H1 (cell line): ENCODE measurements around the gene CHCHD6. TPM values are rescaled to one million over a fixed set of nuclear protein-coding genes. Genes with fewer than 3 reads are reported as not detected.

Experiments
- CTCF ChIA-PET: fragments of 300-600 bp; sonication (Branson Sonifier 250); formaldehyde crosslinking; loops from one replicate; lab custom pipeline; 2021; ENCODE audit not compliant: partially characterized antibody; lab: Charles Lee
- POLR2A ChIA-PET: fragments of 300-600 bp; sonication (Branson Sonifier 250); formaldehyde crosslinking; loops from one replicate; lab custom pipeline; 2021; ENCODE audit warnings: inconsistent platforms; ENCODE audit not compliant: partially characterized antibody; lab: Charles Lee
- DNase-seq, 2 experiments: peaks; one replicate each; pipeline versions ENCODE4 v3.0.0 to v3.0.0-alpha.2; 2010 to 2022; ENCODE audit warnings: low spot score in 2 of 2, low read depth in 1 of 2, mixed read lengths in 1 of 2
- FAIRE-seq: peaks from 2 replicates; lab custom pipeline; 2011; peaks lifted over from hg19 to GRCh38; lab: Jason Lieb, UNC
- H2AFZ ChIP-seq: 2 replicates; pipeline ENCODE4 v1.8.1; 2012; ENCODE audit warnings: low read length, inconsistent platforms
- H2AK5ac ChIP-seq: 2 replicates; pipeline ENCODE4 v1.6.1; 2013; ENCODE audit warnings: low read depth, low read length
- H2BK120ac ChIP-seq: replicated peaks from 2 replicates; pipeline ENCODE3; 2013; ENCODE audit warnings: low read depth, low read length, inconsistent platforms
- H2BK12ac ChIP-seq: 2 replicates; pipeline ENCODE4 v1.6.1; 2013; ENCODE audit warnings: low read depth, low read length
- H2BK15ac ChIP-seq: 2 replicates; pipeline ENCODE4 v1.6.1; 2013; ENCODE audit warnings: low read length
- H2BK20ac ChIP-seq: 2 replicates; pipeline ENCODE4 v1.6.1; 2013; ENCODE audit warnings: low read length
- H2BK5ac ChIP-seq: 2 replicates; pipeline ENCODE4 v1.6.1; 2013; ENCODE audit warnings: low read depth, low read length
- H3K14ac ChIP-seq: 2 replicates; pipeline ENCODE4 v1.6.1; 2013; ENCODE audit warnings: inconsistent platforms; ENCODE audit not compliant: insufficient read length
- H3K18ac ChIP-seq: 2 replicates; pipeline ENCODE4 v1.6.1; 2013; ENCODE audit warnings: low read length; ENCODE audit errors: extremely low read depth
- H3K23ac ChIP-seq: 2 replicates; pipeline ENCODE4 v1.6.1; 2013; ENCODE audit warnings: inconsistent platforms; ENCODE audit not compliant: insufficient read length
- H3K23me2 ChIP-seq: 2 replicates; pipeline ENCODE4 v1.6.1; 2013; ENCODE audit warnings: low read depth, low read length
- H3K27ac ChIP-seq: 2 replicates; pipeline ENCODE4 v1.6.1; 2011; ENCODE audit warnings: low read depth, low read length, inconsistent platforms
- H3K27me3 ChIP-seq, 4 experiments: replicated peaks in 1 of 4; 1 replicate in 1 of 4; 2 replicates in 3 of 4; pipeline versions ENCODE4 v1.6.1 to v1.8.1; 2011 to 2013; ENCODE audit warnings: low read length in 3 of 4, mild to moderate bottlenecking in 3 of 4, inconsistent platforms in 2 of 4, mixed read lengths in 2 of 4, moderate library complexity in 1 of 4; ENCODE audit not compliant: control insufficient read depth in 3 of 4, insufficient read depth in 3 of 4; ENCODE audit errors: extremely low read depth in 1 of 4
- H3K36me3 ChIP-seq, 4 experiments: 2 replicates each; pipeline versions ENCODE4 v1.6.1 to v1.8.1; 2011 to 2013; ENCODE audit warnings: mild to moderate bottlenecking in 4 of 4, low read length in 3 of 4, moderate library complexity in 2 of 4, control low read depth in 1 of 4, inconsistent platforms in 1 of 4; ENCODE audit not compliant: insufficient read depth in 4 of 4, control insufficient read depth in 2 of 4
- H3K4ac ChIP-seq: replicated peaks from 2 replicates; pipeline ENCODE3; 2013; ENCODE audit warnings: low read length, low read depth, mixed read lengths, inconsistent platforms; ENCODE audit not compliant: insufficient read length
- H3K4me1 ChIP-seq, 4 experiments: replicated peaks in 1 of 4; 1 replicate in 1 of 4; 2 replicates in 3 of 4; pipeline versions ENCODE4 v1.6.1 to v1.8.1; 2011 to 2013; ENCODE audit warnings: low read length in 3 of 4, inconsistent platforms in 2 of 4, mixed read lengths in 1 of 4; ENCODE audit not compliant: insufficient read depth in 4 of 4, control insufficient read depth in 3 of 4
- H3K4me2 ChIP-seq, 2 experiments: 2 replicates each; pipeline versions ENCODE4 v1.6.1 to v1.8.1; 2011 to 2013; ENCODE audit warnings: low read depth in 2 of 2, low read length in 2 of 2, control low read depth in 1 of 2, inconsistent platforms in 1 of 2, mild to moderate bottlenecking in 1 of 2; ENCODE audit not compliant: insufficient read depth in 1 of 2
- H3K4me3 ChIP-seq, 4 experiments: fragments of 200-600, 300-600 bp in 1 of 4; sonication (generic), shearing (Covaris generic), sonication (Bioruptor Twin) in 1 of 4; 2 replicates each; pipeline versions ENCODE4 v1.5.1 to v1.8.1; 2011 to 2016; ENCODE audit warnings: low read length in 4 of 4, low read depth in 3 of 4, control low read depth in 2 of 4, inconsistent platforms in 2 of 4, mild to moderate bottlenecking in 2 of 4, mixed read lengths in 1 of 4, moderate library complexity in 1 of 4; ENCODE audit not compliant: insufficient read depth in 2 of 4; ENCODE audit errors: extremely low read depth in 1 of 4
- H3K56ac ChIP-seq: replicated peaks from 2 replicates; pipeline ENCODE3; 2013; ENCODE audit warnings: low read depth, mild to moderate bottlenecking, mixed read lengths, low read length, inconsistent platforms; ENCODE audit not compliant: insufficient read length
- H3K79me1 ChIP-seq: 2 replicates; pipeline ENCODE4 v1.6.1; 2013; ENCODE audit warnings: low read depth, low read length, control low read depth
- H3K79me2 ChIP-seq, 2 experiments: 2 replicates each; pipeline versions ENCODE4 v1.6.1 to v1.8.1; 2012 to 2013; ENCODE audit warnings: low read length in 2 of 2, mild to moderate bottlenecking in 2 of 2, inconsistent platforms in 1 of 2; ENCODE audit not compliant: insufficient read depth in 2 of 2, control insufficient read depth in 1 of 2
- H3K9ac ChIP-seq, 4 experiments: replicated peaks in 1 of 4; 1 replicate in 1 of 4; 2 replicates in 3 of 4; pipeline versions ENCODE4 v1.6.1 to v1.8.1; 2011 to 2013; ENCODE audit warnings: low read depth in 3 of 4, low read length in 3 of 4, control low read depth in 2 of 4, mild to moderate bottlenecking in 2 of 4, moderate library complexity in 2 of 4, inconsistent platforms in 1 of 4; ENCODE audit errors: extremely low read depth in 1 of 4
- H3K9me3 ChIP-seq, 2 experiments: 2 replicates each; pipeline versions ENCODE4 v1.6.1 to v1.8.1; 2012 to 2013; ENCODE audit warnings: mild to moderate bottlenecking in 2 of 2, moderate library complexity in 2 of 2, control low read depth in 1 of 2, inconsistent platforms in 1 of 2, low read depth in 1 of 2, low read length in 1 of 2, mixed read lengths in 1 of 2; ENCODE audit not compliant: insufficient read depth in 2 of 2
- H4K20me1 ChIP-seq, 2 experiments: replicated peaks in 1 of 2; 2 replicates each; pipeline versions ENCODE3 to v1.8.1; 2011 to 2013; ENCODE audit warnings: inconsistent platforms in 2 of 2, low read length in 2 of 2, mild to moderate bottlenecking in 1 of 2; ENCODE audit not compliant: insufficient read depth in 2 of 2, control insufficient read depth in 1 of 2
- H4K5ac ChIP-seq: 2 replicates; pipeline ENCODE4 v1.6.1; 2013; ENCODE audit warnings: low read length, low read depth, mixed read lengths, inconsistent platforms; ENCODE audit not compliant: insufficient read length
- H4K8ac ChIP-seq: 2 replicates; pipeline ENCODE4 v1.8.0; 2013; ENCODE audit warnings: mild to moderate bottlenecking, moderate library complexity, low read length, inconsistent platforms; ENCODE audit not compliant: insufficient read depth; ENCODE audit errors: extremely low read depth
- H4K91ac ChIP-seq: replicated peaks from 2 replicates; pipeline ENCODE3; 2013; ENCODE audit warnings: low read length, mixed read lengths, inconsistent platforms; ENCODE audit not compliant: insufficient read length
- CEBPB ChIP-seq: IDR thresholded peaks from 2 replicates; pipeline ENCODE4 v1.6.1; 2012; ENCODE audit warnings: low read depth, low read length
- KDM1A ChIP-seq: fragments of 200-600, 300-600 bp; sonication (generic); IDR thresholded peaks from 2 replicates; pipeline ENCODE4 v1.7.1; 2016; ENCODE audit warnings: mild to moderate bottlenecking, low read length, borderline replicate concordance
- KDM4A ChIP-seq: IDR thresholded peaks from one replicate; pipeline ENCODE4 v1.7.1; 2012; ENCODE audit warnings: low read depth, mild to moderate bottlenecking, moderate library complexity, low read length, inconsistent platforms; ENCODE audit not compliant: severe bottlenecking
- POU5F1 ChIP-seq: IDR thresholded peaks from 2 replicates; pipeline ENCODE4 v1.6.1; 2011; ENCODE audit warnings: low read depth, mild to moderate bottlenecking, low read length, moderate library complexity
- RAD21 ChIP-seq, 2 experiments: IDR thresholded peaks in 1 of 2; conservative IDR thresholded peaks in 1 of 2; 2 replicates each; pipeline ENCODE4 v1.6.1; 2011; ENCODE audit warnings: low read depth in 2 of 2, low read length in 2 of 2, improper control_type of control experiment in 1 of 2, inconsistent platforms in 1 of 2, mild to moderate bottlenecking in 1 of 2, moderate library complexity in 1 of 2
- SIX5 ChIP-seq: IDR thresholded peaks from 2 replicates; pipeline ENCODE4 v1.6.1; 2011; ENCODE audit warnings: mild to moderate bottlenecking, low read depth, low read length
- WGBS, 2 experiments: shearing (Covaris generic) in 1 of 2; methylation state at CpG; one replicate each; pipeline versions ENCODE4 v1.1.6 to v1.1.7; 2013 to 2015; ENCODE audit warnings: low lambda C conversion rate in 2 of 2, mixed read lengths in 2 of 2, inconsistent platforms in 1 of 2, low coverage in 1 of 2, missing lambda C conversion rate in 1 of 2; ENCODE audit not compliant: insufficient replicate concordance in 2 of 2, insufficient coverage in 1 of 2, insufficient read length in 1 of 2; ENCODE audit errors: extremely low coverage in 1 of 2, missing lambda C conversion rate in 1 of 2; 5-methylcytosine and 5-hydroxymethylcytosine counted together
- polyA plus RNA-seq, 7 experiments: library from polyadenylated mRNA; depleted of rRNA in 3 of 7; stranded (reverse) in 5 of 7; unstranded in 2 of 7; fragments of >200 nt in 5 of 7; fragments of 200-250 nt in 2 of 7; gene quantifications; 1 replicate in 5 of 7; 2 replicates in 1 of 7; 4 replicates in 1 of 7; pipeline versions ENCODE4 v1.2.1 to v1.2.3, GENCODE V29; 2011 to 2013; ENCODE audit warnings: missing spikeins in 2 of 7, mixed read lengths in 2 of 7
- total RNA-seq: library from RNA; stranded (reverse); fragmentation: NEBNext Ultra II Directional; extraction: Animal tissue kit (Norgen Biotek cat#: 25700); gene quantifications from 2 replicates; pipeline ENCODE4 v1.2.1, GENCODE V29; 2021
- TF ChIP-seq, protein P1 (sequence below), 3 experiments: IDR thresholded peaks; 1 replicate in 2 of 3; 2 replicates in 1 of 3; pipeline versions ENCODE4 v1.5.1 to v1.6.1; 2011; ENCODE audit warnings: low read length in 3 of 3, mild to moderate bottlenecking in 3 of 3, inconsistent platforms in 2 of 3, low read depth in 1 of 3, moderate library complexity in 1 of 3; ENCODE audit not compliant: insufficient read depth in 1 of 3; ENCODE audit errors: control extremely low read depth in 1 of 3
- TF ChIP-seq, protein P2 (sequence below): IDR thresholded peaks from 2 replicates; pipeline ENCODE4 v1.6.1; 2011; ENCODE audit warnings: low read length, improper control_type of control experiment
- TF ChIP-seq, protein P3 (sequence below): IDR thresholded peaks from 2 replicates; pipeline ENCODE4 v1.6.1; 2012; ENCODE audit warnings: inconsistent platforms

CHCHD6 gene
- total and polyA plus RNA-seq, 2 of the 8 experiments (the other 6 are each of a cell fraction or from before 2014, with no cell fraction given), result 32.4 to 37.6 TPM

DNA sequence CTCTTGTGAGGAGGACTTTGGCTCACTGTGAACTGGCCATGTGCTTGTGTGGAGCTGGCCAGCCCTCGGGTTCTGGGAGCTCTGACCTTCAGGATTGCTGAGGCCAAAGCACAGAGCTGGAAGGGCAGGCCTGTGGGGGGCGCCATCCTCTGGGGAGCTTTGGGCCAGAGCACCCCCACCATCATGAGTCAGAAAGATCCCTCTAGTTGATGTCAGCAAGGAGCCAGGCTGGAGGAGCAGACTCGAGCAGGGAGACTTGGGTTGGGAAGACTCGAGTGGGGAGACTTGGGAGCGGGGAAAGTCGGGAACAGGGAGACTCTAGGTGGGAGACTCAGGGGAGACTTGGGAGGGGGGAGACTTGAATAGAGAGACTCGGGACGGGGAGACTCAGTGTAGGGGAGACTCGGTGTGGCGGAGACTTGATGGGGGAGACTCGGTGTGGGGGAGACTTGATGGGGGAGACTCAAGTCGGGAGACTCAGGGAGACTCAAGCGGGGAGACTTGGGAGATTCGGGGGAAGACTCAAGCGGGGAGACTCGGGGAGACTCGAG, 241.2 kb downstream of the CHCHD6 start:
- no peak for TF ChIP-seq CEBPB
- TF ChIP-seq, protein P1, sequence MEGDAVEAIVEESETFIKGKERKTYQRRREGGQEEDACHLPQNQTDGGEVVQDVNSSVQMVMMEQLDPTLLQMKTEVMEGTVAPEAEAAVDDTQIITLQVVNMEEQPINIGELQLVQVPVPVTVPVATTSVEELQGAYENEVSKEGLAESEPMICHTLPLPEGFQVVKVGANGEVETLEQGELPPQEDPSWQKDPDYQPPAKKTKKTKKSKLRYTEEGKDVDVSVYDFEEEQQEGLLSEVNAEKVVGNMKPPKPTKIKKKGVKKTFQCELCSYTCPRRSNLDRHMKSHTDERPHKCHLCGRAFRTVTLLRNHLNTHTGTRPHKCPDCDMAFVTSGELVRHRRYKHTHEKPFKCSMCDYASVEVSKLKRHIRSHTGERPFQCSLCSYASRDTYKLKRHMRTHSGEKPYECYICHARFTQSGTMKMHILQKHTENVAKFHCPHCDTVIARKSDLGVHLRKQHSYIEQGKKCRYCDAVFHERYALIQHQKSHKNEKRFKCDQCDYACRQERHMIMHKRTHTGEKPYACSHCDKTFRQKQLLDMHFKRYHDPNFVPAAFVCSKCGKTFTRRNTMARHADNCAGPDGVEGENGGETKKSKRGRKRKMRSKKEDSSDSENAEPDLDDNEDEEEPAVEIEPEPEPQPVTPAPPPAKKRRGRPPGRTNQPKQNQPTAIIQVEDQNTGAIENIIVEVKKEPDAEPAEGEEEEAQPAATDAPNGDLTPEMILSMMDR (IDR thresholded peaks at IDR 0.05; ENCODE audit: control extremely low read depth in 1 of 3, insufficient read depth in 1 of 3, low read depth in 1 of 3, low read length in 3 of 3), result peak; percentile 46 to 65 (median 60)
- no peak for TF ChIP-seq KDM1A
- TF ChIP-seq RAD21 (IDR thresholded peaks at IDR 0.05 in 1 of 2, conservative IDR thresholded peaks at IDR 0.05 in 1 of 2; ENCODE audit: low read depth in 2 of 2, low read length in 2 of 2), result peak; percentile 33 to 59; a peak in 3 of 4 replicates
- no peak for TF ChIP-seq KDM4A
- no peak for TF ChIP-seq SIX5
- TF ChIP-seq POU5F1, result no peak
- TF ChIP-seq, protein P2, sequence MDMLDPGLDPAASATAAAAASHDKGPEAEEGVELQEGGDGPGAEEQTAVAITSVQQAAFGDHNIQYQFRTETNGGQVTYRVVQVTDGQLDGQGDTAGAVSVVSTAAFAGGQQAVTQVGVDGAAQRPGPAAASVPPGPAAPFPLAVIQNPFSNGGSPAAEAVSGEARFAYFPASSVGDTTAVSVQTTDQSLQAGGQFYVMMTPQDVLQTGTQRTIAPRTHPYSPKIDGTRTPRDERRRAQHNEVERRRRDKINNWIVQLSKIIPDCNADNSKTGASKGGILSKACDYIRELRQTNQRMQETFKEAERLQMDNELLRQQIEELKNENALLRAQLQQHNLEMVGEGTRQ, result no peak
- TF ChIP-seq, protein P3, sequence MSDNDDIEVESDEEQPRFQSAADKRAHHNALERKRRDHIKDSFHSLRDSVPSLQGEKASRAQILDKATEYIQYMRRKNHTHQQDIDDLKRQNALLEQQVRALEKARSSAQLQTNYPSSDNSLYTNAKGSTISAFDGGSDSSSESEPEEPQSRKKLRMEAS, result 0 out of 2 replicates have a peak, but pooled peaks have one; percentile 21
- no peak overlapping the region for H3K18ac ChIP-seq

More for the DNA sequence above, 241.2 kb downstream of the CHCHD6 start:
- Histone ChIP-seq H2BK5ac (no peak overlapping the region), H3K79me1 (no peaks in the 10 kb centered on the region), H2AFZ (no peak overlapping the region), H3K79me2 (no peaks in the 10 kb centered on the region), H3K27ac (no peak overlapping the region), H2BK20ac (no peak overlapping the region), H3K4me1 (no peaks in the 10 kb centered on the region), H4K91ac (no peak overlapping the region), H3K36me3 (no peaks in the 10 kb centered on the region), H4K8ac (no peak overlapping the region), H3K9me3 (no peaks in the 10 kb centered on the region), H3K4me2 (no peak overlapping the region), H3K27me3 (no peaks in the 10 kb centered on the region), H2AK5ac (no peak overlapping the region), H3K14ac (no peak overlapping the region), H2BK15ac (no peak overlapping the region), H3K23ac (no peak overlapping the region), H4K20me1 (peaks cover 0 to 2% of the 10 kb centered on the region in 2 experiments), H3K4me3 (no peak overlapping the region), H3K56ac (no peak overlapping the region), H2BK120ac (no peak overlapping the region), H3K23me2 (no peaks in the 10 kb centered on the region), H3K4ac (no peak overlapping the region), H3K9ac (no peak overlapping the region), H4K5ac (no peak overlapping the region), H2BK12ac (no peak overlapping the region)
- ChIA-PET POLR2A (interaction anchor here (0.6 kb wide), 1 partner anchor 212 kb away, joined by 4 read pairs; no protein-coding TSS in a partner anchor), CTCF (interaction anchor here (0.6 to 5.0 kb wide), 13 partner anchors 8 to 1786 kb away, joined by 3 to 24 read pairs (median 3); no protein-coding TSS in a partner anchor)
- WGBS, 2 experiments, result 86% methylated on average over 14 of the region's 17 CpGs; no CpG with 5 or more reads in 1 of the 2 experiments
- no peak for DNase-seq
- FAIRE-seq, result no peak
